IMR-90 (cell line): ENCODE measurements around the gene THADA.

ENCODE experiments used
- CEBPB ChIP-seq: IDR thresholded peaks from 2 replicates; pipeline ENCODE4 v1.6.1; 2012; ENCODE audit warnings: low read depth, low read length, improper control_type of control experiment
- FOS ChIP-seq: fragments of 150-350 bp; IDR thresholded peaks from 2 replicates; pipeline ENCODE4 v1.6.1; 2016; ENCODE audit warnings: low read depth, low read length
- POLR2A ChIP-seq: IDR thresholded peaks from 2 replicates; pipeline ENCODE4 v1.6.1; 2012; ENCODE audit warnings: mild to moderate bottlenecking, low read depth, low read length
- RAD21 ChIP-seq: IDR thresholded peaks from 2 replicates; pipeline ENCODE4 v1.6.1; 2012; ENCODE audit warnings: low read length, improper control_type of control experiment
- SMC3 ChIP-seq: fragments of 150-350 bp; IDR thresholded peaks from 2 replicates; pipeline ENCODE4 v1.6.1; 2016; ENCODE audit warnings: low read depth, mild to moderate bottlenecking, antibody characterized with exemption, low read length, moderate library complexity
- TF ChIP-seq, protein P1 (sequence below): conservative IDR thresholded peaks from 2 replicates; pipeline ENCODE4 v1.5.1; 2012; ENCODE audit warnings: mild to moderate bottlenecking, low read depth, low read length, improper control_type of control experiment

DNA sequence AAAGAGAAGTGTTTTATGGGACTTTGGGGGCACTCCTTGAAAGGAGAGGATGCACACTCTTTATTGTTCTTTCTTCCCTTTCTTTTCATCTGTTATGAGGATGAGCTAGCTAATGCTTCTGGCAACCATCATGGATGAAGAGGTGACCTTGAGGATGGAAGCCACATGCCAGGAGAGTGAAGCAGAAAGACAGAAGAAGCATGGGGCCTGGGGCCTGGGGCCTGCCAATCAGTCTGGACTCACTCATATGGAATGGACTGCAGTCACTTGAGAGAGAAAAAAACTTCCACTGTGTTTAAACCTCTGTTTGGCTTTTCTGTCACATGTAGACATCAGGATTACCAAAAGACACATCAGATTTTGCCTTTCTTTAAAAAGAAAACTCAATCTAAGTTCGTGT is 333.6 kb downstream of the THADA start:
- TF ChIP-seq, protein P1, sequence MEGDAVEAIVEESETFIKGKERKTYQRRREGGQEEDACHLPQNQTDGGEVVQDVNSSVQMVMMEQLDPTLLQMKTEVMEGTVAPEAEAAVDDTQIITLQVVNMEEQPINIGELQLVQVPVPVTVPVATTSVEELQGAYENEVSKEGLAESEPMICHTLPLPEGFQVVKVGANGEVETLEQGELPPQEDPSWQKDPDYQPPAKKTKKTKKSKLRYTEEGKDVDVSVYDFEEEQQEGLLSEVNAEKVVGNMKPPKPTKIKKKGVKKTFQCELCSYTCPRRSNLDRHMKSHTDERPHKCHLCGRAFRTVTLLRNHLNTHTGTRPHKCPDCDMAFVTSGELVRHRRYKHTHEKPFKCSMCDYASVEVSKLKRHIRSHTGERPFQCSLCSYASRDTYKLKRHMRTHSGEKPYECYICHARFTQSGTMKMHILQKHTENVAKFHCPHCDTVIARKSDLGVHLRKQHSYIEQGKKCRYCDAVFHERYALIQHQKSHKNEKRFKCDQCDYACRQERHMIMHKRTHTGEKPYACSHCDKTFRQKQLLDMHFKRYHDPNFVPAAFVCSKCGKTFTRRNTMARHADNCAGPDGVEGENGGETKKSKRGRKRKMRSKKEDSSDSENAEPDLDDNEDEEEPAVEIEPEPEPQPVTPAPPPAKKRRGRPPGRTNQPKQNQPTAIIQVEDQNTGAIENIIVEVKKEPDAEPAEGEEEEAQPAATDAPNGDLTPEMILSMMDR: no peak
- no peak for TF ChIP-seq FOS
- no peak for TF ChIP-seq SMC3
- TF ChIP-seq RAD21: no peak
- no peak for TF ChIP-seq POLR2A
- TF ChIP-seq CEBPB: no peak
